Ishikawa (cell line): ENCODE results near the gene NRXN3.

Source experiments
- EGR1 ChIP-seq: IDR thresholded peaks from 2 replicates; pipeline ENCODE4 v1.6.1; 2012
- EP300 ChIP-seq: IDR thresholded peaks from 2 replicates; pipeline ENCODE4 v1.6.1; 2012; ENCODE audit warnings: borderline replicate concordance
- FOXM1 ChIP-seq: IDR thresholded peaks from 2 replicates; pipeline ENCODE4 v1.6.1; 2012; ENCODE audit warnings: low read depth, borderline replicate concordance
- MAX ChIP-seq: IDR thresholded peaks from 2 replicates; pipeline ENCODE4 v1.6.1; 2012
- RAD21 ChIP-seq: IDR thresholded peaks from 2 replicates; pipeline ENCODE4 v1.6.1; 2012; ENCODE audit warnings: low read depth
- TAF1 ChIP-seq: IDR thresholded peaks from 2 replicates; pipeline ENCODE4 v1.6.1; 2012; ENCODE audit warnings: low read depth, mild to moderate bottlenecking
- TCF12 ChIP-seq: IDR thresholded peaks from 2 replicates; pipeline ENCODE4 v1.6.1; 2012; ENCODE audit warnings: low read depth

- TF ChIP-seq MAX = no peak
- no peak for TF ChIP-seq TCF12
- no peak for TF ChIP-seq FOXM1
- TF ChIP-seq EP300 = no peak
- TF ChIP-seq TAF1 = no peak
- TF ChIP-seq RAD21 = no peak
- TF ChIP-seq EGR1 = no peak
These were observed 1578.9 kb downstream of the NRXN3 start for GRCh38 chr14:79749065-79749464.
